ENCODE measurements around the gene G3BP1. TPM values are rescaled to one million over a fixed set of nuclear protein-coding genes. Genes with fewer than 3 reads are reported as not detected.

The G3BP1 gene
- total RNA-seq, 1 experiment from 2014 or later = 290 TPM

DNA sequence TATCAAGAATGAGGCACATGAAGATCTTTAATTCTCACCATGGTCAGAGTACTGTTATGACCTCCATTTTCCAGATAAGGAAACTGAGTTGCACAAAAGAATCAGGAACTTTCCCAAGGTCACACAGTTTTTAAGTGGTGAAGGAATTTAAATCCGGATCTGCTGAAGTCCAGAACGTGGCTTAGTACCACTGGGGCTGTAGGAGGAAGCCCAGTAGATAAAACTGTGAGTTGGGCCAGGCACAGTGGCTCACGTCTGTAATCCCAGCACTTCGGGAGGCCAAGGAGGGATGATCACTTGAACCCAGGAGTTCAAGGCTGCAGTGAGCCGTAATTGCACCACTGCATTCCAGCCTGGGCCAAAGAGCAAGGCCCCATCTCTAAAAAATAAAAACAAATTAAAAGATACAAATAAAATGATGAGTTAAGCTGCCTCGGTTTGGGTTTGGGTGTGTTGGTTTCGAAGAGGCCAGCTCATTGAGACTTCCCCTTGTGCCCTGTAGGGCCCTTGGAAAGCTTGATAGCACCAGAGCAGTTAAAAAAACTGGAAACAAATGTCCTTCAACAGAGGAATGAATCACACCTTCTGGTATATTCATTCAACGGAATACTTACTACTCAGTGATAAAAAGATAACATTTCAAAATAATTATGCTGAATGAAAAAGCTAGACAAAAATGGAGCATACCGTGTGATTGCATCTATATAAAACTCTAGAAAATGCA, 33.5 kb upstream of the G3BP1 start:
- H3K36me3 ChIP-seq (ENCODE audit: control insufficient read depth, insufficient read depth, low read length) = no peaks in the 10 kb centered on the region
- DNase-seq (ENCODE audit: low read depth, low spot score) = no peak
- in situ Hi-C loops (cut with HindIII; ENCODE audit: low pct_unique_long_range_greater_than_20kb, low sequenced_read_pairs) (no loop called here), intact Hi-C loops (cut with micrococcal nuclease; ENCODE audit: unreplicated experiment) (no loop called here)
- no peaks in the 10 kb centered on the region for H3K9me3 ChIP-seq (ENCODE audit: control insufficient read depth, insufficient read depth, low read depth, low read length)
- CTCF ChIA-PET = interaction anchor here (0.6 to 3.9 kb wide), 2 partner anchors 56 to 80 kb away, joined by 3 to 39 read pairs; no protein-coding TSS in a partner anchor
- TF ChIP-seq, protein P1, sequence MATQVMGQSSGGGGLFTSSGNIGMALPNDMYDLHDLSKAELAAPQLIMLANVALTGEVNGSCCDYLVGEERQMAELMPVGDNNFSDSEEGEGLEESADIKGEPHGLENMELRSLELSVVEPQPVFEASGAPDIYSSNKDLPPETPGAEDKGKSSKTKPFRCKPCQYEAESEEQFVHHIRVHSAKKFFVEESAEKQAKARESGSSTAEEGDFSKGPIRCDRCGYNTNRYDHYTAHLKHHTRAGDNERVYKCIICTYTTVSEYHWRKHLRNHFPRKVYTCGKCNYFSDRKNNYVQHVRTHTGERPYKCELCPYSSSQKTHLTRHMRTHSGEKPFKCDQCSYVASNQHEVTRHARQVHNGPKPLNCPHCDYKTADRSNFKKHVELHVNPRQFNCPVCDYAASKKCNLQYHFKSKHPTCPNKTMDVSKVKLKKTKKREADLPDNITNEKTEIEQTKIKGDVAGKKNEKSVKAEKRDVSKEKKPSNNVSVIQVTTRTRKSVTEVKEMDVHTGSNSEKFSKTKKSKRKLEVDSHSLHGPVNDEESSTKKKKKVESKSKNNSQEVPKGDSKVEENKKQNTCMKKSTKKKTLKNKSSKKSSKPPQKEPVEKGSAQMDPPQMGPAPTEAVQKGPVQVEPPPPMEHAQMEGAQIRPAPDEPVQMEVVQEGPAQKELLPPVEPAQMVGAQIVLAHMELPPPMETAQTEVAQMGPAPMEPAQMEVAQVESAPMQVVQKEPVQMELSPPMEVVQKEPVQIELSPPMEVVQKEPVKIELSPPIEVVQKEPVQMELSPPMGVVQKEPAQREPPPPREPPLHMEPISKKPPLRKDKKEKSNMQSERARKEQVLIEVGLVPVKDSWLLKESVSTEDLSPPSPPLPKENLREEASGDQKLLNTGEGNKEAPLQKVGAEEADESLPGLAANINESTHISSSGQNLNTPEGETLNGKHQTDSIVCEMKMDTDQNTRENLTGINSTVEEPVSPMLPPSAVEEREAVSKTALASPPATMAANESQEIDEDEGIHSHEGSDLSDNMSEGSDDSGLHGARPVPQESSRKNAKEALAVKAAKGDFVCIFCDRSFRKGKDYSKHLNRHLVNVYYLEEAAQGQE (IDR thresholded peaks at IDR 0.05; ENCODE audit: insufficient read depth in 1 of 2, low read depth in 2 of 2, low read length in 1 of 2) = no peak
- TF ChIP-seq, protein P2, sequence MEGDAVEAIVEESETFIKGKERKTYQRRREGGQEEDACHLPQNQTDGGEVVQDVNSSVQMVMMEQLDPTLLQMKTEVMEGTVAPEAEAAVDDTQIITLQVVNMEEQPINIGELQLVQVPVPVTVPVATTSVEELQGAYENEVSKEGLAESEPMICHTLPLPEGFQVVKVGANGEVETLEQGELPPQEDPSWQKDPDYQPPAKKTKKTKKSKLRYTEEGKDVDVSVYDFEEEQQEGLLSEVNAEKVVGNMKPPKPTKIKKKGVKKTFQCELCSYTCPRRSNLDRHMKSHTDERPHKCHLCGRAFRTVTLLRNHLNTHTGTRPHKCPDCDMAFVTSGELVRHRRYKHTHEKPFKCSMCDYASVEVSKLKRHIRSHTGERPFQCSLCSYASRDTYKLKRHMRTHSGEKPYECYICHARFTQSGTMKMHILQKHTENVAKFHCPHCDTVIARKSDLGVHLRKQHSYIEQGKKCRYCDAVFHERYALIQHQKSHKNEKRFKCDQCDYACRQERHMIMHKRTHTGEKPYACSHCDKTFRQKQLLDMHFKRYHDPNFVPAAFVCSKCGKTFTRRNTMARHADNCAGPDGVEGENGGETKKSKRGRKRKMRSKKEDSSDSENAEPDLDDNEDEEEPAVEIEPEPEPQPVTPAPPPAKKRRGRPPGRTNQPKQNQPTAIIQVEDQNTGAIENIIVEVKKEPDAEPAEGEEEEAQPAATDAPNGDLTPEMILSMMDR (IDR thresholded peaks at IDR 0.05) = no peak
- TF ChIP-seq TCF7L2 (IDR thresholded peaks at IDR 0.05; ENCODE audit: low read depth, low read length) (no peak), SIN3A (IDR thresholded peaks at IDR 0.05; ENCODE audit: borderline replicate concordance, insufficient read depth, low read depth, low read length) (no peak), POLR2AphosphoS5 (IDR thresholded peaks at IDR 0.05; ENCODE audit: low read depth, low read length) (no peak)
- H3K27ac ChIP-seq (ENCODE audit: low read length) = peak overlapping the region; percentile 90
- no TSS peak for BruUV-seq (replicated peaks)
- POLR2A ChIA-PET = interaction anchor here (0.7 kb wide), 3 partner anchors 53 to 267 kb away, joined by 3 to 5 read pairs (median 4); no protein-coding TSS in a partner anchor
- H3K4me3 ChIP-seq (ENCODE audit: low read depth in 2 of 2, low read length in 2 of 2) = no peak overlapping the region
- peaks cover 41% of the 10 kb centered on the region for H3K4me1 ChIP-seq (ENCODE audit: control insufficient read depth, insufficient read depth, low read length)
- H3K27me3 ChIP-seq (ENCODE audit: control insufficient read depth, insufficient read depth, low read length) = no peaks in the 10 kb centered on the region
- no peak for ATAC-seq

DNA sequence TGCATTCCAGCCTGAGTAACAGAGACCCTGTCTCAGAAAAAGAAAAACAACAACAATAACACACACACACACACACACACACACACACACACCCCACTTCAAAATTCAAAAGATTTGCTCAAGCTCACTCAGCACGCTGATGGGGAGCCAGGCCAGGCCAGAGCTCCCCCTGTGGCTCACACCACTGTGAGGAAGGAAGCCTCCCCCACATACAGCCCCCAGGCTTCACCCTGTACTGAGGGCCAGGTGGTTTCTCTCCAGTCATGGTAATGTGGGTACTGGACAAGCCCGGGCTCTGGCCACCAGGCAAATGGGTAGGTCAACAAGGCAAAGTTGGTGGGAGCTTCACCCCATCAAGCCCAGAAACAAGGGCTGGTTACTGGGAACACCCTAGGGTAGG, 32.4 kb upstream of the G3BP1 start:
- H3K36me3 ChIP-seq (ENCODE audit: control insufficient read depth, insufficient read depth, low read length) = peaks cover 2% of the 10 kb centered on the region; the same call in 1 of the 2 replicates
- peaks cover 45% of the 10 kb centered on the region for H3K4me1 ChIP-seq (ENCODE audit: control insufficient read depth, insufficient read depth, low read length)
- TF ChIP-seq, protein P2 (IDR thresholded peaks at IDR 0.05) = no peak
- TF ChIP-seq TCF7L2 (IDR thresholded peaks at IDR 0.05; ENCODE audit: low read depth, low read length) = no peak
- TF ChIP-seq, protein P1 (IDR thresholded peaks at IDR 0.05; ENCODE audit: insufficient read depth in 1 of 2, low read depth in 2 of 2, low read length in 1 of 2) = no peak
- in situ Hi-C loops (cut with HindIII; ENCODE audit: low pct_unique_long_range_greater_than_20kb, low sequenced_read_pairs) (no loop called here), intact Hi-C loops (cut with micrococcal nuclease; ENCODE audit: unreplicated experiment) (no loop called here)
- DNase-seq (ENCODE audit: low read depth, low spot score) (no peak), ATAC-seq (no peak)
- H3K27ac ChIP-seq (ENCODE audit: low read length) = peak overlapping the region; percentile 90
- ChIA-PET CTCF (interaction anchor here (1.4 to 3.9 kb wide), 3 partner anchors 81 to 87 kb away, joined by 6 to 39 read pairs (median 25); no protein-coding TSS in a partner anchor), POLR2A (interaction anchor here (0.7 kb wide), 1 partner anchor 268 kb away, joined by 5 read pairs; no protein-coding TSS in a partner anchor)
- no peaks in the 10 kb centered on the region for H3K9me3 ChIP-seq (ENCODE audit: control insufficient read depth, insufficient read depth, low read depth, low read length)
- no peaks in the 10 kb centered on the region for H3K27me3 ChIP-seq (ENCODE audit: control insufficient read depth, insufficient read depth, low read length)
- no TSS peak for BruUV-seq (replicated peaks)
- no peak overlapping the region for H3K4me3 ChIP-seq (ENCODE audit: low read depth in 2 of 2, low read length in 2 of 2)

All from Panc1 (cell line).